ENCODE measurements around the gene MYADML2. TPM values are rescaled to one million over a fixed set of nuclear protein-coding genes. Genes with fewer than 3 reads are reported as not detected.

The MYADML2 gene
- total RNA-seq, 1 experiment from 2014 or later: 0.46 TPM

- TF ChIP-seq, protein P1, sequence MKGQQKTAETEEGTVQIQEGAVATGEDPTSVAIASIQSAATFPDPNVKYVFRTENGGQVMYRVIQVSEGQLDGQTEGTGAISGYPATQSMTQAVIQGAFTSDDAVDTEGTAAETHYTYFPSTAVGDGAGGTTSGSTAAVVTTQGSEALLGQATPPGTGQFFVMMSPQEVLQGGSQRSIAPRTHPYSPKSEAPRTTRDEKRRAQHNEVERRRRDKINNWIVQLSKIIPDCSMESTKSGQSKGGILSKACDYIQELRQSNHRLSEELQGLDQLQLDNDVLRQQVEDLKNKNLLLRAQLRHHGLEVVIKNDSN (CRISPR knock-in tag; IDR thresholded peaks at IDR 0.05): no peak
- TF ChIP-seq ZNF138 (CRISPR knock-in tag; conservative IDR thresholded peaks at IDR 0.05) (no peak), MYBL2 (CRISPR knock-in tag; IDR thresholded peaks at IDR 0.05) (no peak), CDX4 (CRISPR knock-in tag; IDR thresholded peaks at IDR 0.05; ENCODE audit: borderline replicate concordance) (no peak), EMX1 (CRISPR knock-in tag; IDR thresholded peaks at IDR 0.05) (no peak)
- TF ChIP-seq, protein P2, sequence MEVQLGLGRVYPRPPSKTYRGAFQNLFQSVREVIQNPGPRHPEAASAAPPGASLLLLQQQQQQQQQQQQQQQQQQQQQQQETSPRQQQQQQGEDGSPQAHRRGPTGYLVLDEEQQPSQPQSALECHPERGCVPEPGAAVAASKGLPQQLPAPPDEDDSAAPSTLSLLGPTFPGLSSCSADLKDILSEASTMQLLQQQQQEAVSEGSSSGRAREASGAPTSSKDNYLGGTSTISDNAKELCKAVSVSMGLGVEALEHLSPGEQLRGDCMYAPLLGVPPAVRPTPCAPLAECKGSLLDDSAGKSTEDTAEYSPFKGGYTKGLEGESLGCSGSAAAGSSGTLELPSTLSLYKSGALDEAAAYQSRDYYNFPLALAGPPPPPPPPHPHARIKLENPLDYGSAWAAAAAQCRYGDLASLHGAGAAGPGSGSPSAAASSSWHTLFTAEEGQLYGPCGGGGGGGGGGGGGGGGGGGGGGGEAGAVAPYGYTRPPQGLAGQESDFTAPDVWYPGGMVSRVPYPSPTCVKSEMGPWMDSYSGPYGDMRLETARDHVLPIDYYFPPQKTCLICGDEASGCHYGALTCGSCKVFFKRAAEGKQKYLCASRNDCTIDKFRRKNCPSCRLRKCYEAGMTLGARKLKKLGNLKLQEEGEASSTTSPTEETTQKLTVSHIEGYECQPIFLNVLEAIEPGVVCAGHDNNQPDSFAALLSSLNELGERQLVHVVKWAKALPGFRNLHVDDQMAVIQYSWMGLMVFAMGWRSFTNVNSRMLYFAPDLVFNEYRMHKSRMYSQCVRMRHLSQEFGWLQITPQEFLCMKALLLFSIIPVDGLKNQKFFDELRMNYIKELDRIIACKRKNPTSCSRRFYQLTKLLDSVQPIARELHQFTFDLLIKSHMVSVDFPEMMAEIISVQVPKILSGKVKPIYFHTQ (CRISPR knock-in tag; IDR thresholded peaks at IDR 0.05): no peak
These were observed 14.1 kb upstream of the MYADML2 start, which contains the start of gene NOTUM (continued) for GRCh38 chr17:81961087-81961511.

- ATAC-seq: peak; percentile 19
- no peak for DNase-seq (ENCODE audit: low spot score)
- H3K27ac Mint-ChIP-seq: no peak overlapping the region
- H3K4me3 Mint-ChIP-seq: peak overlapping the region; percentile 44; the same call in 1 of the 2 replicates
- ChIA-PET POLR2A (interaction anchor here (0.5 to 1.0 kb wide), 2 partner anchors 14 to 23 kb away, joined by 3 read pairs; partner anchors contain the start of gene PYCR1), CTCF (interaction anchor here (0.6 to 4.6 kb wide), 23 partner anchors 8 to 194 kb away, joined by 3 to 56 read pairs (median 5); partner anchors contain the start of genes CENPX, DCXR, LRRC45 and MAFG)
- no peaks in the 10 kb centered on the region for H3K36me3 Mint-ChIP-seq
- peaks cover 75% of the 10 kb centered on the region for H3K27me3 Mint-ChIP-seq (ENCODE audit: low read depth)
- H3K4me1 Mint-ChIP-seq: 0 out of 2 replicates have a peak, but pooled peaks cover 4% of the 10 kb centered on the region
- TF ChIP-seq, protein P3, sequence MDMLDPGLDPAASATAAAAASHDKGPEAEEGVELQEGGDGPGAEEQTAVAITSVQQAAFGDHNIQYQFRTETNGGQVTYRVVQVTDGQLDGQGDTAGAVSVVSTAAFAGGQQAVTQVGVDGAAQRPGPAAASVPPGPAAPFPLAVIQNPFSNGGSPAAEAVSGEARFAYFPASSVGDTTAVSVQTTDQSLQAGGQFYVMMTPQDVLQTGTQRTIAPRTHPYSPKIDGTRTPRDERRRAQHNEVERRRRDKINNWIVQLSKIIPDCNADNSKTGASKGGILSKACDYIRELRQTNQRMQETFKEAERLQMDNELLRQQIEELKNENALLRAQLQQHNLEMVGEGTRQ (CRISPR knock-in tag; IDR thresholded peaks at IDR 0.05): peak; percentile 22; the same call in 1 of the 2 replicates
- TF ChIP-seq IRF2 (CRISPR knock-in tag; IDR thresholded peaks at IDR 0.05; ENCODE audit: borderline replicate concordance, low read depth): no peak
- H3K9me3 Mint-ChIP-seq: no peaks in the 10 kb centered on the region
These were observed 13.3 kb upstream of the MYADML2 start for GRCh38 chr17:81960130-81960958.

DNA sequence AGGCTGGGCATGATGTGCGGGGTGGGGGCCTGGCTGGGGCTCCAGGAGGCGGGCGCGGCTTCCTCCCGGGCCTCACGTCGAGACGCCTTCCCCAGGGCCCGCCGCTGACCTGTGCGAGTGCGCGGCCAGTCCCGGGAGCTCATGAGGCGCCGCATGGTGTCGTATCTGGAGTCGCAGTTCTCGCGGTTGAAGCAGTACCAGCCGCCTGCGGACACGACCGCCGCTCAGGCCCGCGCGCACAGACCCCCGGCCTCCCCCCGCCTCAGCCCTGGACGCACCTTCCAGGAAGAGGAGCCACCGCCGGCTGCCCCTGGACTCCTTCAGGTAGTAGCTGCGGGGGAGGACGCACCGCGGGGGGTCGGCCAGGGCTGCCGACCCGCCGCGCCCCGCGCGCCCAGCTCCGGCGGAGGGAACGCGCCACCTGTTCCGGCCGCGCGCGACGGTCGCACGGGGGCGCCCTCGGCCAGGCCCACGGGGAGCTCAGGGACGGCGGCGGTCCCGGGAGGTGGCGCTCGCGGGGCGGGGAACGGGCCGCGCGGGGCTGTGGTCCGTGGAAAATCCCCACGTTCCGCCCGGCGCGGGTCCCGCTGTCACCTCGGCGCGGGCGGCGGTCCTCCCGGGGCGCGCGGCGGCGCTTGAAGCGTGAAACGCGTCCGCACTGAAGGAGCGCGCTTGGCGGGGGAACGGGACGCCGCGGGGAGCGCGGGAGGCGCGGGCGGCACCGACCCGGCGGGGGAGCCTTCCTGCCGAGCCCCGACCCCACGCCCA is 12.5 kb upstream of the MYADML2 start:
- H3K36me3 Mint-ChIP-seq: no peaks in the 10 kb centered on the region
- H3K27me3 Mint-ChIP-seq (ENCODE audit: low read depth): peaks cover 67% of the 10 kb centered on the region
- TF ChIP-seq ZNF423 (CRISPR knock-in tag; IDR thresholded peaks at IDR 0.05) (peak; percentile 4; the same call in 1 of the 2 replicates), CTCF (IDR thresholded peaks at IDR 0.05) (0 out of 2 replicates have a peak, but pooled peaks have one; percentile 17), ELF4 (CRISPR knock-in tag; IDR thresholded peaks at IDR 0.05; ENCODE audit: low read depth) (no peak)
- TF ChIP-seq, protein P4, sequence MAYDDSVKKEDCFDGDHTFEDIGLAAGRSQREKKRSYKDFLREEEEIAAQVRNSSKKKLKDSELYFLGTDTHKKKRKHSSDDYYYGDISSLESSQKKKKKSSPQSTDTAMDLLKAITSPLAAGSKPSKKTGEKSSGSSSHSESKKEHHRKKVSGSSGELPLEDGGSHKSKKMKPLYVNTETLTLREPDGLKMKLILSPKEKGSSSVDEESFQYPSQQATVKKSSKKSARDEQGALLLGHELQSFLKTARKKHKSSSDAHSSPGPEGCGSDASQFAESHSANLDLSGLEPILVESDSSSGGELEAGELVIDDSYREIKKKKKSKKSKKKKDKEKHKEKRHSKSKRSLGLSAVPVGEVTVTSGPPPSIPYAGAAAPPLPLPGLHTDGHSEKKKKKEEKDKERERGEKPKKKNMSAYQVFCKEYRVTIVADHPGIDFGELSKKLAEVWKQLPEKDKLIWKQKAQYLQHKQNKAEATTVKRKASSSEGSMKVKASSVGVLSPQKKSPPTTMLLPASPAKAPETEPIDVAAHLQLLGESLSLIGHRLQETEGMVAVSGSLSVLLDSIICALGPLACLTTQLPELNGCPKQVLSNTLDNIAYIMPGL (CRISPR knock-in tag; IDR thresholded peaks at IDR 0.05): 0 out of 2 replicates have a peak, but pooled peaks have one; percentile 27
- TF ChIP-seq, protein P5, sequence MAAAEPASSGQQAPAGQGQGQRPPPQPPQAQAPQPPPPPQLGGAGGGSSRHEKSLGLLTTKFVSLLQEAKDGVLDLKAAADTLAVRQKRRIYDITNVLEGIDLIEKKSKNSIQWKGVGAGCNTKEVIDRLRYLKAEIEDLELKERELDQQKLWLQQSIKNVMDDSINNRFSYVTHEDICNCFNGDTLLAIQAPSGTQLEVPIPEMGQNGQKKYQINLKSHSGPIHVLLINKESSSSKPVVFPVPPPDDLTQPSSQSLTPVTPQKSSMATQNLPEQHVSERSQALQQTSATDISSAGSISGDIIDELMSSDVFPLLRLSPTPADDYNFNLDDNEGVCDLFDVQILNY (CRISPR knock-in tag; IDR thresholded peaks at IDR 0.05): 0 out of 2 replicates have a peak, but pooled peaks have one; percentile 34
- ATAC-seq: peak; percentile 29
- ChIA-PET POLR2A (interaction anchor here (0.6 to 1.0 kb wide), 3 partner anchors 17 to 949 kb away, joined by 3 to 6 read pairs (median 4); no protein-coding TSS in a partner anchor), CTCF (interaction anchor here (0.7 to 4.6 kb wide), 24 partner anchors 9 to 195 kb away, joined by 3 to 56 read pairs (median 4); partner anchors contain the start of genes CENPX, DCXR, LRRC45 and MAFG)
- no peaks in the 10 kb centered on the region for H3K9me3 Mint-ChIP-seq
- H3K27ac Mint-ChIP-seq: no peak overlapping the region
- peak; percentile 70 for DNase-seq (ENCODE audit: low spot score)
- 0 out of 2 replicates have a peak, but pooled peaks cover 4% of the 10 kb centered on the region for H3K4me1 Mint-ChIP-seq
- peak overlapping the region; percentile 51 for H3K4me3 Mint-ChIP-seq
